Activated T-cell treated with anti-CD3 and anti-CD28 coated beads, Interleukin-2, amount 50 U/mL, for 4 hours (primary cell): ENCODE measurements around the gene PLOD3. TPM values are rescaled to one million over a fixed set of nuclear protein-coding genes. Genes with fewer than 3 reads are reported as not detected.

Experiments used
- ATAC-seq, 2 donors: fragments of 200-7000 bp; cut with Tn5 transposase; one replicate each; pipeline ENCODE4 v1.10.0; 2021
- DNase-seq: peaks from one replicate; pipeline ENCODE4 v3.0.0-alpha.2; 2020
- H3K27me3 Mint-ChIP-seq: one replicate; pipeline ENCODE4 v1.8.0; 2021; ENCODE audit warnings: low read depth, mixed read lengths
- H3K36me3 Mint-ChIP-seq: one replicate; pipeline ENCODE4 v1.8.0; 2022; ENCODE audit warnings: mixed read lengths; ENCODE audit not compliant: insufficient read depth
- H3K4me1 Mint-ChIP-seq: one replicate; pipeline ENCODE4 v1.8.0; 2021; ENCODE audit warnings: low read depth, mixed read lengths
- H3K4me3 Mint-ChIP-seq: one replicate; pipeline ENCODE4 v1.8.0; 2021; ENCODE audit warnings: mild to moderate bottlenecking, moderate library complexity, mixed read lengths
- H3K9me3 Mint-ChIP-seq: one replicate; pipeline ENCODE4 v1.8.0; 2021; ENCODE audit warnings: mixed read lengths
- total RNA-seq, 3 donors: library from RNA; stranded (reverse); gene quantifications; one replicate each; pipeline ENCODE4 v1.2.1, GENCODE V29; 2021

PLOD3 gene
- total RNA-seq, 3 donors from 2014 or later, result 30.1 to 38.9 (median 33.2) TPM

GRCh38 chr7:101170617-101171441 lies 46.6 kb downstream of the PLOD3 start:
- DNase-seq, result no peak

GRCh38 chr7:101169838-101170551 lies 47.4 kb downstream of the PLOD3 start:
- peaks cover 83% of the 10 kb centered on the region for H3K27me3 Mint-ChIP-seq
- H3K9me3 Mint-ChIP-seq, result no peaks in the 10 kb centered on the region
- H3K4me1 Mint-ChIP-seq, result peaks cover 74% of the 10 kb centered on the region
- no peaks in the 10 kb centered on the region for H3K36me3 Mint-ChIP-seq
- DNase-seq, result peak; percentile 84
- H3K4me3 Mint-ChIP-seq, result peak overlapping the region; percentile 52
- peak; percentile 29 to 41 for ATAC-seq

More at GRCh38 chr7:101170617-101171441, 46.6 kb downstream of the PLOD3 start:
- peaks cover 83% of the 10 kb centered on the region for H3K27me3 Mint-ChIP-seq
- no peaks in the 10 kb centered on the region for H3K36me3 Mint-ChIP-seq
- ATAC-seq, result no peak
- H3K4me3 Mint-ChIP-seq, result peak overlapping the region; percentile 37
- no peaks in the 10 kb centered on the region for H3K9me3 Mint-ChIP-seq
- peaks cover 66% of the 10 kb centered on the region for H3K4me1 Mint-ChIP-seq

- no peak for DNase-seq
- peaks cover 83% of the 10 kb centered on the region for H3K27me3 Mint-ChIP-seq
- peak overlapping the region; percentile 52 for H3K4me3 Mint-ChIP-seq
- H3K9me3 Mint-ChIP-seq, result no peaks in the 10 kb centered on the region
- no peak for ATAC-seq
- peaks cover 75% of the 10 kb centered on the region for H3K4me1 Mint-ChIP-seq
- no peaks in the 10 kb centered on the region for H3K36me3 Mint-ChIP-seq
Measured at GRCh38 chr7:101169110-101169837, 48.1 kb downstream of the PLOD3 start.

- DNase-seq (peak; percentile 31), ATAC-seq (no peak)
- H3K27me3 Mint-ChIP-seq, result peaks cover 77% of the 10 kb centered on the region
- no peak overlapping the region for H3K4me3 Mint-ChIP-seq
- H3K9me3 Mint-ChIP-seq, result no peaks in the 10 kb centered on the region
- peaks cover 70% of the 10 kb centered on the region for H3K4me1 Mint-ChIP-seq
- no peaks in the 10 kb centered on the region for H3K36me3 Mint-ChIP-seq
Measured at GRCh38 chr7:101168412-101169049, 48.9 kb downstream of the PLOD3 start.

- no peak for DNase-seq
- Mint-ChIP-seq H3K9me3 (no peaks in the 10 kb centered on the region), H3K36me3 (no peaks in the 10 kb centered on the region), H3K27me3 (peaks cover 74% of the 10 kb centered on the region), H3K4me3 (no peak overlapping the region), H3K4me1 (peaks cover 70% of the 10 kb centered on the region)
- no peak for ATAC-seq
Measured at GRCh38 chr7:101167645-101168411, 49.6 kb downstream of the PLOD3 start.

- Mint-ChIP-seq H3K4me3 (peak overlapping the region; percentile 41), H3K27me3 (peaks cover 75% of the 10 kb centered on the region), H3K9me3 (no peaks in the 10 kb centered on the region), H3K36me3 (no peaks in the 10 kb centered on the region), H3K4me1 (peaks cover 70% of the 10 kb centered on the region)
- ATAC-seq, result no peak
- no peak for DNase-seq
Measured at GRCh38 chr7:101166909-101167644, 50.3 kb downstream of the PLOD3 start.

GRCh38 chr7:101166648-101166908 lies 50.8 kb downstream of the PLOD3 start:
- no peak for ATAC-seq
- H3K4me3 Mint-ChIP-seq, result no peak overlapping the region
- no peak for DNase-seq
- peaks cover 65% of the 10 kb centered on the region for H3K4me1 Mint-ChIP-seq
- H3K36me3 Mint-ChIP-seq, result no peaks in the 10 kb centered on the region
- H3K9me3 Mint-ChIP-seq, result no peaks in the 10 kb centered on the region
- H3K27me3 Mint-ChIP-seq, result peaks cover 71% of the 10 kb centered on the region

- Mint-ChIP-seq H3K27me3 (peaks cover 71% of the 10 kb centered on the region), H3K9me3 (no peaks in the 10 kb centered on the region), H3K4me3 (peak overlapping the region; percentile 72), H3K36me3 (no peaks in the 10 kb centered on the region), H3K4me1 (peaks cover 61% of the 10 kb centered on the region)
- no peak for ATAC-seq
- DNase-seq, result no peak
Measured at GRCh38 chr7:101165958-101166647, 51.3 kb downstream of the PLOD3 start.

GRCh38 chr7:101165075-101165957 lies 52.1 kb downstream of the PLOD3 start, which contains the start of gene VGF:
Gene VGF, minus strand, starts transcription at chr7:101165569. Its CDS starts 726 bp downstream, at chr7:101164843.
- Mint-ChIP-seq H3K4me3 (peak within 1 kb of the TSS; percentile 72), H3K9me3 (no peaks in the 10 kb centered on the region), H3K4me1 (peaks cover 53% of the 10 kb centered on the region), H3K36me3 (peaks cover 1% of the 10 kb centered on the region), H3K27me3 (peaks cover 65% of the 10 kb centered on the region)
- peak; percentile 91 for DNase-seq
- ATAC-seq, result peak; percentile 77 to 82

- DNase-seq (no peak), ATAC-seq (no peak)
- peaks cover 42% of the 10 kb centered on the region for H3K4me1 Mint-ChIP-seq
- H3K9me3 Mint-ChIP-seq, result no peaks in the 10 kb centered on the region
- H3K27me3 Mint-ChIP-seq, result peaks cover 56% of the 10 kb centered on the region
- peaks cover 4% of the 10 kb centered on the region for H3K36me3 Mint-ChIP-seq
- H3K4me3 Mint-ChIP-seq, result peak overlapping the region; percentile 6
Measured at GRCh38 chr7:101164071-101164840, 53.1 kb downstream of the PLOD3 start.

- H3K27me3 Mint-ChIP-seq, result peaks cover 51% of the 10 kb centered on the region
- ATAC-seq, result no peak
- no peaks in the 10 kb centered on the region for H3K9me3 Mint-ChIP-seq
- peak overlapping the region; percentile 52 for H3K4me3 Mint-ChIP-seq
- H3K4me1 Mint-ChIP-seq, result peaks cover 36% of the 10 kb centered on the region
- peaks cover 4% of the 10 kb centered on the region for H3K36me3 Mint-ChIP-seq
- peak; percentile 40 for DNase-seq
Measured at GRCh38 chr7:101163279-101164070, 53.9 kb downstream of the PLOD3 start.
